Breast epithelium (tissue), 4 donors: Measurements from ENCODE around the gene IFT81. TPM values are rescaled to one million over a fixed set of nuclear protein-coding genes. Genes with fewer than 3 reads are reported as not detected.
"Not testable (repeated sequence)": the region's sequence is repeated elsewhere in the genome, so short reads cannot be mapped to it uniquely, and the experiment has no call there.

Experiments used
- DNase-seq, 2 donors: peaks; one replicate each; pipeline ENCODE4 v3.0.0-alpha.2; 2019; ENCODE audit warnings: low spot score in 2 of 2
- H3K27ac ChIP-seq, 2 donors: fragments of 200-600 bp; sonication (generic) in 1 of 2; one replicate each; pipeline ENCODE4 v1.5.1; 2016 to 2019; ENCODE audit warnings: mild to moderate bottlenecking in 1 of 2
- H3K27me3 ChIP-seq, 2 donors: fragments of 200-600 bp; sonication (generic) in 1 of 2; one replicate each; pipeline versions ENCODE4 v1.5.1 to v1.6.0; 2017 to 2019; ENCODE audit warnings: control low read depth in 1 of 2, mild to moderate bottlenecking in 1 of 2
- H3K36me3 ChIP-seq: fragments of 200-600 bp; one replicate; pipeline ENCODE4 v1.5.1; 2019
- H3K4me1 ChIP-seq, 2 donors: fragments of 200-600 bp; sonication (generic); one replicate each; pipeline ENCODE4 v1.5.1; 2016 to 2019; ENCODE audit warnings: control low read depth in 1 of 2
- H3K4me3 ChIP-seq, 3 donors: fragments of 200-600 bp; sonication (generic); 1 replicate in 2 of 3; 2 replicates in 1 of 3; pipeline ENCODE4 v1.5.1; 2016 to 2019; ENCODE audit warnings: mild to moderate bottlenecking in 3 of 3, moderate library complexity in 2 of 3
- H3K9me3 ChIP-seq, 2 donors: fragments of 200-600 bp; sonication (generic) in 1 of 2; one replicate each; pipeline ENCODE4 v1.5.1; 2016 to 2019; ENCODE audit warnings: control low read depth in 1 of 2
- POLR2A ChIP-seq: fragments of 450-650 bp; IDR thresholded peaks from one replicate; pipeline ENCODE4 v1.6.1; 2016; ENCODE audit warnings: antibody characterized with exemption, mild to moderate bottlenecking, moderate library complexity
- POLR2AphosphoS5 ChIP-seq, 3 donors: sonication (generic); formaldehyde crosslinking; IDR thresholded peaks; one replicate each; pipeline ENCODE4 v1.6.1; 2017; ENCODE audit warnings: antibody characterized with exemption in 3 of 3
- intact Hi-C: fragments of 100-400 bp; cut with DNase I; formaldehyde crosslinking; loops from one replicate; pipeline ENCODE4 v1.15.1; 2023; ENCODE audit warnings: low total_unique reads
- total RNA-seq, 3 donors: library from RNA; depleted of rRNA; stranded (reverse); fragments of >200 nt; gene quantifications; one replicate each; pipeline ENCODE4 v1.1.0, GENCODE V29; 2016
- TF ChIP-seq, protein P1 (sequence below), 3 donors: fragments of 450-650 bp; IDR thresholded peaks; one replicate each; pipeline ENCODE4 v1.5.1; 2016 to 2017; ENCODE audit warnings: antibody characterized with exemption in 3 of 3, mild to moderate bottlenecking in 3 of 3, moderate library complexity in 3 of 3

The IFT81 gene
- total RNA-seq, 3 donors from 2014 or later = 9.4 to 27.1 (median 19.0) TPM

DNA sequence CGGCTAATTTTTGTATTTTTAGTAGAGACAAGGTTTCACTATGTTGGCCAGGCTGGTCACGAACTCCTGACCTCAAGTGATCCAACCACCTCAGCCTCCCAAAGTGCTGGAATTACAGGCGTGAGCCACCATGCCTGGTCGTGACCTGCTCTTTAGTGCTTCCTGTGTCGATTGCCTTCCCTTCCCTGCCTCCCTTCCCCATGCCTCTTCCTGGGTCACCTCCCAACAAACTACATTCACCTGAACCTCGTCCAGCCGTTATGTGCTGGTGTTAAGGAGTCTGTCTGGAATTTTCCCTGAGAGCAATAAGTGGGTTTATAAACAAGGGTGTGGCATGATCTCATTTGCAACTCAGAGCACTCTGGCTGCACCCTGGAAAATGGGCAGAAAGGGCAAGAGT lies 43.7 kb upstream of the IFT81 start:
- H3K4me1 ChIP-seq = no peaks in the 10 kb centered on the region
- H3K9me3 ChIP-seq = no peaks in the 10 kb centered on the region
- H3K27me3 ChIP-seq = no peaks in the 10 kb centered on the region
- H3K27ac ChIP-seq = no peak overlapping the region
- no peaks in the 10 kb centered on the region for H3K36me3 ChIP-seq
- TF ChIP-seq, protein P1, sequence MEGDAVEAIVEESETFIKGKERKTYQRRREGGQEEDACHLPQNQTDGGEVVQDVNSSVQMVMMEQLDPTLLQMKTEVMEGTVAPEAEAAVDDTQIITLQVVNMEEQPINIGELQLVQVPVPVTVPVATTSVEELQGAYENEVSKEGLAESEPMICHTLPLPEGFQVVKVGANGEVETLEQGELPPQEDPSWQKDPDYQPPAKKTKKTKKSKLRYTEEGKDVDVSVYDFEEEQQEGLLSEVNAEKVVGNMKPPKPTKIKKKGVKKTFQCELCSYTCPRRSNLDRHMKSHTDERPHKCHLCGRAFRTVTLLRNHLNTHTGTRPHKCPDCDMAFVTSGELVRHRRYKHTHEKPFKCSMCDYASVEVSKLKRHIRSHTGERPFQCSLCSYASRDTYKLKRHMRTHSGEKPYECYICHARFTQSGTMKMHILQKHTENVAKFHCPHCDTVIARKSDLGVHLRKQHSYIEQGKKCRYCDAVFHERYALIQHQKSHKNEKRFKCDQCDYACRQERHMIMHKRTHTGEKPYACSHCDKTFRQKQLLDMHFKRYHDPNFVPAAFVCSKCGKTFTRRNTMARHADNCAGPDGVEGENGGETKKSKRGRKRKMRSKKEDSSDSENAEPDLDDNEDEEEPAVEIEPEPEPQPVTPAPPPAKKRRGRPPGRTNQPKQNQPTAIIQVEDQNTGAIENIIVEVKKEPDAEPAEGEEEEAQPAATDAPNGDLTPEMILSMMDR (IDR thresholded peaks at IDR 0.05) = no peak
- TF ChIP-seq POLR2AphosphoS5 (IDR thresholded peaks at IDR 0.05) = no peak
- TF ChIP-seq POLR2A = no peak
- intact Hi-C loops = no loop called here
- H3K4me3 ChIP-seq = no peak overlapping the region
- no peak for DNase-seq

DNA sequence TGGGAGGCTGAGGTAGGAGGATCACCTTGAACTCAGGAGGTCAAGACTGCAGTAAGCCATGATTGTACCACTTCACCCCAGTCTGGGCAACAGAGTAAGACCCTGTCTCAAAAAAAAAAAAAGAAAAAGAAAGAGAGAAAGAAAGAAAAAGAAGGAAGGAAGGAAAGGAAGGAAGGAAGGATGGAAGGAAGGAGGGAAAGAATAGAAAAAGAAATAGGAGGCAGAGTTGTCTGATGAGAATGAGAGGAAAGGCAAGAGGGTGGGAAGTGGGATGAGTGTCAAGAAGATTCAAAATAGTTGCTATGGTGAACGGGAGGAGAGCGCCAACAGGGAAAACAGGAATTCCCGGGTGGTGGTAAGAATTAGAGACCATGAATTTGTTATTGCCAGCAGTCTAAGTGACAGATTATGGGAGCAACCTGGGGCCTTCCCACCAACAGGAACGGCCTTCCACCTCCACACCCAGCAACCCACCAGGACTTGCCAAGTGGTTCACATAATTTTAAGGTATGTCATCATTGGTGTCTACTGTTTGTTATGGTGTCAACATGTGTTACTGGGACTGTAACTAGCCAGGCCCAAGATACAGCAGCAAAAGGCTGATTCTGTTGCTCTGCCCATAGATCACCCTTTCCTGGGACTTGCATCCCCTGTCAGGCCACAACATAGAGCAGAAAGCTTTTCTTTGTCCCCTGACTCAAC lies 39.7 kb upstream of the IFT81 start:
- Histone ChIP-seq H3K9me3 (no peaks in the 10 kb centered on the region), H3K27me3 (no peaks in the 10 kb centered on the region), H3K4me3 (no peak overlapping the region), H3K4me1 (no peaks in the 10 kb centered on the region), H3K27ac (no peak overlapping the region), H3K36me3 (no peaks in the 10 kb centered on the region)
- no peak for DNase-seq
- TF ChIP-seq, protein P1 (IDR thresholded peaks at IDR 0.05) = no peak
- TF ChIP-seq POLR2AphosphoS5 (IDR thresholded peaks at IDR 0.05) (no peak), POLR2A (no peak)
- intact Hi-C loops = loop anchor here (5.0 kb wide), 1 partner anchor 1587 kb away; no protein-coding TSS in a partner anchor

DNA sequence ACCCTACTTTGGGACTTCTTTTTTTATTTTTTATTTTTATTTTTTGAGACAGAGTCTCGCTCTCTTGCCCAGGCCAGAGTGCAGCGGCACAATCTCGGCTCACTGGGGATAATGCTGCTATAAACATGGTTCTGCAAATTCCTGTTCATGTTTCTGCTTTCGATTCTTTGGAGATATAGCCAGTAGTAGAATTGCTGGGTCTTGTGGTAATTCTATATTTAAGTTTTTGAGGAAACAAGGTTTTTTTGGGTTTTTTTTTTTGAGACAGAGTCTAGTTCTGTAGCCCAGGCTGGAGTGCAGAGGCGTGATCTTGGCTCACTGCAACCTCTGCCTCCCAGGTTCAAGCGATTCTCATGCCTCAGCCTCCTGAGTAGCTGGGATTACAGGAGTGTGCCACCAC lies 35.9 kb upstream of the IFT81 start:
- H3K4me1 ChIP-seq, H3K27me3 ChIP-seq, H3K36me3 ChIP-seq, H3K4me3 ChIP-seq, H3K27ac ChIP-seq, DNase-seq, H3K9me3 ChIP-seq: not testable (repeated sequence)
- intact Hi-C loops = loop anchor here (5.0 kb wide), 1 partner anchor 1591 kb away; no protein-coding TSS in a partner anchor

DNA sequence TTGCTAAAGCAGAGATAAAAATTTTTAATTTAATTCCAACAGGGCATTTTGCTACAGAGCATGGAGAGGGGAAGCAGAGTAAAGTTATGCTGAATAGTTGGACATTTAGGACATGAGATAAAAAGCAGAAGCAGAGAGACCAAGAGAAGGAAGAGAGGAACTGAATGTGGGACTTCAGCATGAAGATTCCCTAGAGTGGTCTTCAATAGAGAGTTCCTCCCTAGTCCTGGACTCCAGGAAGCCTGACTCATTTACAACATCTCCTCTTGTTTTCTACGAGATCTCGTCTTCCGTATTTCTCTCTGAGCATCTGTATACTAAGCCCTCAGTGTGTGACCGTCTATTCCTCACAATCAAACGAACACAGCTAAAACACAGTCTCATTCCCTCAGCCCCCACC lies 35.2 kb upstream of the IFT81 start:
- intact Hi-C loops = loop anchor here (5.0 kb wide), 1 partner anchor 1592 kb away; no protein-coding TSS in a partner anchor
- TF ChIP-seq, protein P1 (IDR thresholded peaks at IDR 0.05) = no peak
- TF ChIP-seq POLR2AphosphoS5 (IDR thresholded peaks at IDR 0.05) = no peak
- TF ChIP-seq POLR2A = no peak
- Histone ChIP-seq H3K36me3 (no peaks in the 10 kb centered on the region), H3K4me1 (no peaks in the 10 kb centered on the region), H3K27ac (no peak overlapping the region), H3K9me3 (no peaks in the 10 kb centered on the region), H3K27me3 (no peaks in the 10 kb centered on the region), H3K4me3 (no peak overlapping the region)
- no peak for DNase-seq

DNA sequence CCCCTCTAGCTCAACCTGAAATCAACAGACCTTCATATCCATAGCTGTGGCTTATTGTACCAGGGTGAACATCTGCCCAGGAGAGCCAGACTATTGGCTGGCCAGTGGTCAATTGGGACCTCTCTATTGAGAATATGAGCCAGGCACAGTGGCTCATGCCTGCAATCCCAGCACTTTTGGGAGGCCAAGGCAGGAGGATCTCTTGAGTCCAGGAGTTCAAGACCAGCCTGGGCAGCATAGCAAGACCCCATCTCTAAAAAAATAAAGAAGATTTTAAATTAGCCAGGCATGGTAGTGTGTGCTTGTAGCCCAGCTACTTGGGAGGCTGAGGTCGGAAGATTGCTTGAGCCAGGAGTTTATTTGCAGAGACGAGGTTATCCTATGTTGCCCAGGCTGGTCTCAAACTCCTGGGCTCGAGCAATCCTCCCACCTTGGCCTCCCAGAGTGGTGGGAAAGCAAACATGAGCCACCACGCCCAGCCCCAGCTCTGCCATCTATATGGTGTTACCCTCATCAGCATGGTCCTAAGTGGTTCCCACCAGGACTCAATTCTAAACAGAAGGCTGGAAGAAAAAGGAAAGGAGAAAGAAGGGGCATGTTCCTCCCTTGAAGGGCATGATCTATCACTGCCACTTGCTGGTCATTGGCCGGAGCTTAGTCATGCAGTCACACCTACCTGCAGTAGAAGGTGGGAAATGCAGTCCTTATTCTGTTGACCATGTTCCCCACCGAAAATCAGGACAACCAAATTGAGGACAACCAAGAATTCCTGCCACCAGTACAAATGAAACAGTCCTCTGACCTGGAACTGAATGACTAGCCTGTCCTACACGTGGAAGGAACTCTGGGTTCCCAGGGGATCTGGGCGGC lies 33.7 kb upstream of the IFT81 start:
- Histone ChIP-seq H3K4me1 (no peaks in the 10 kb centered on the region), H3K27me3 (no peaks in the 10 kb centered on the region), H3K27ac (no peak overlapping the region), H3K9me3 (no peaks in the 10 kb centered on the region), H3K36me3 (no peaks in the 10 kb centered on the region), H3K4me3 (no peak overlapping the region)
- TF ChIP-seq, protein P1 (IDR thresholded peaks at IDR 0.05) = no peak
- no peak for TF ChIP-seq POLR2AphosphoS5 (IDR thresholded peaks at IDR 0.05)
- TF ChIP-seq POLR2A = no peak
- intact Hi-C loops = no loop called here
- DNase-seq = no peak
